Measurements from ENCODE around the gene DDIT3. TPM values are rescaled to one million over a fixed set of nuclear protein-coding genes. Genes with fewer than 3 reads are reported as not detected.

The DDIT3 gene
- total and polyA plus RNA-seq, 4 donors = 31.0 to 74.7 (median 51.4) TPM

DNA sequence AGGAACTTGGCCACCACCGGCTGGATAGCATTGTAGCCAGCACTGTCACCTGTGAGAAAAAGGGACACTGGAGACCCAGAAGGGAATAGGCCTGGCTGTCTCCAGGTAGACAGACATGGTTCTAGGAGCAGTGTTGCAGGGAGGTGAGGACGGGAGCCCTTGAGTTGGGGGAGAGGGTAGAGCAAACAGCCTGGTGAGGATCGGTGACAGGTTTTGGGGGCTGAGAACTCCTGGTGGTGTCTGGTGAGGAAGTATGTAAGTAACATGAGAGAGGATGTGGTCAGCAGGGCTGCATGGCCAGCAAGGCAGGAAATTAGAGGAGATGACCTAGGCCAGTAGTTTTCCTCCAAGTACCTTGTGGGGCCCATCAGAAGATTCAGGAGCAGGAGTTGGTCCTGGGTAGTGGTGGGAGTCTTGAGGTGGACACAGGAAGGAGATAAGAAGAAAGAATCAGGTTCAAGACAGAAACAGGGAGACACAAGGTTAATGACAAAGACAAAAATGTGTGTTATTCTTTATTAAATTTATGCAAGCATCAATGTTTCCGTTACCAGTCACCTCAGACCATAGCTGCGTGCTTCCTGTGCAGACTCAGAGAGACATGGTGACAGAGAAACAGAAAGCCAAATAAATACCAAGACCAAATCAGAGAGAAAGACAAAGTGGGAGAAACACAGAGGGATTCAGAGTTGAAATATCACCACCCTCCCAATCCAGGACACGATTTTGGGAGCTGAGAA is 40.8 kb downstream of the DDIT3 start, which contains the start of gene ARHGAP9:
ARHGAP9 (minus strand) TSS at position 491 of the 740 bp plus-strand sequence; CDS start at position 31, 460 bp downstream.
- Histone ChIP-seq H3K4me3 (no peak within 1 kb of the TSS), H3K9ac (ENCODE audit: insufficient read depth in 1 of 2, low read length in 2 of 2) (no peak within 1 kb of the TSS), H3K27ac (ENCODE audit: low read depth in 1 of 2, low read length in 1 of 2) (peak within 1 kb of the TSS in 1 of 2 donors; percentile 68), H3K36me3 (ENCODE audit: control insufficient read depth in 4 of 4, insufficient read depth in 4 of 4, low read length in 4 of 4) (no peaks in the 10 kb centered on the region), H3K27me3 (ENCODE audit: control insufficient read depth in 3 of 3, insufficient read depth in 3 of 3, low read length in 2 of 3) (peaks cover 0 to 42% (median 30%) of the 10 kb centered on the region in 3 donors), H3K9me3 (ENCODE audit: control insufficient read depth in 4 of 4, insufficient read depth in 3 of 4, low read length in 3 of 4) (no peaks in the 10 kb centered on the region), H3K4me1 (ENCODE audit: control insufficient read depth in 5 of 5, insufficient read depth in 5 of 5, low read length in 5 of 5) (peaks cover 0 to 17% (median 0%) of the 10 kb centered on the region in 5 donors)
- TF ChIP-seq CTCF (IDR thresholded peaks at IDR 0.05; ENCODE audit: control extremely low read depth, extremely low read depth) = no peak
- ATAC-seq (ENCODE audit: insufficient read depth, low FRiP score) (no peak), DNase-seq (no peak)
- 34 to 54% methylated on average over 6 of the region's 6 CpGs for WGBS, 2 donors

GRCh38 chr12:57479043-57479375 is 41.3 kb downstream of the DDIT3 start:
- Histone ChIP-seq H3K27me3 (ENCODE audit: control insufficient read depth in 3 of 3, insufficient read depth in 3 of 3, low read length in 2 of 3) (peaks cover 0 to 43% (median 36%) of the 10 kb centered on the region in 3 donors), H3K9ac (ENCODE audit: insufficient read depth in 1 of 2, low read length in 2 of 2) (no peak overlapping the region), H3K4me1 (ENCODE audit: control insufficient read depth in 5 of 5, insufficient read depth in 5 of 5, low read length in 5 of 5) (peaks cover 0 to 17% (median 0%) of the 10 kb centered on the region in 5 donors), H3K9me3 (ENCODE audit: control insufficient read depth in 4 of 4, insufficient read depth in 3 of 4, low read length in 3 of 4) (no peaks in the 10 kb centered on the region), H3K4me3 (no peak overlapping the region), H3K27ac (ENCODE audit: low read depth in 1 of 2, low read length in 1 of 2) (peak overlapping the region in 1 of 2 donors; percentile 68), H3K36me3 (ENCODE audit: control insufficient read depth in 4 of 4, insufficient read depth in 4 of 4, low read length in 4 of 4) (no peaks in the 10 kb centered on the region)
- 75 to 87% methylated on average over 10 of the region's 10 CpGs for WGBS, 2 donors
- no peak for ATAC-seq (ENCODE audit: insufficient read depth, low FRiP score)
- TF ChIP-seq CTCF (IDR thresholded peaks at IDR 0.05; ENCODE audit: control extremely low read depth, extremely low read depth) = no peak
- no peak for DNase-seq

DNA sequence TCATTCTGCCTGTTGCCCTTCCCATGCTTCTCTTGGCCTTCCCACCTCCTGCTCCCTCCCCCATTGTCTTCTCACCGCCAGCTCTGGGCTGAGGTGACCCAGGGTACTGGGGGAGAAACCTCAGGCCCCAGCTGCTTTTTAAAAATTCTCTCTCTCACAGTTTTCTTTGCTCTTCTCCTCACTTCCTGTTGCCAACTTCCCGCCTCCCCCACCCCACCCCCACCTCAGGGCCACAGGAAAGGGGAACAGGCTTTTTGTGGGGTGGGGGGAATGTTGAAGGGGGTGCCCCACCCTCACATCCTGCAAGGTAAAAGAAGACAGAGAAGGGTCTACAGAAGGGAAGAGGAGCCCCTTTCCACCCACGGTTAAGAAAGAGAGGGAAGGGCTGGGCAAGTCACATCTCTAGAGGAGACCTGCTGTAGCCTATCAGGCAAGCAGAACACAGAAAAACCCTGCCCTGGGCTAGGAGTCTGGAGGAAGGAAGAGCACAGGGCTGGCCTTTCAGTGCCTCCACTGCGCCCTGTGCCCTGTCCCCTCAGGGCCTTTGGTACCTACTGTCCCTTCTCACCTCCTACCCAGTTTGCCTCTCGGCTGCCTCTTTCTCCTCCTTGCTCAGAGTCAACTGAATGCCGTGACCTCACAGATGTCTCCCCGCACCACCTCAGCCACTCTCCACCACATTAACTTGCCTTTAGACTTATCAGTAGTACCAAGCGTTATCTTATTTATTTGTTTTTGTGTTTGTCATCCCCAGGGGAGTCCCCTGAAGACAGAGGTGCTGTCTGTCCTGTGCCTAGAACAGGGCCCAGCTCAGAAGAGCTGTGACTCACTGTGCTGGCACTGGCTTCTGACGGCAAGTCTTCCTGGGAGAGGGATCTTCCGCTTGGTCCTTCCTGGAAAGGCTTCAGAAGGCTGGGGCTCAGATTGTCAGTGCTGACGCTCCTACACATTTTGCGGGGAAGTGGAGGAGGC is 42.3 kb downstream of the DDIT3 start:
- no peak overlapping the region for H3K9ac ChIP-seq (ENCODE audit: insufficient read depth in 1 of 2, low read length in 2 of 2)
- ATAC-seq (ENCODE audit: insufficient read depth, low FRiP score) (no peak), DNase-seq (no peak)
- H3K9me3 ChIP-seq (ENCODE audit: control insufficient read depth in 4 of 4, insufficient read depth in 3 of 4, low read length in 3 of 4) = no peaks in the 10 kb centered on the region
- H3K27me3 ChIP-seq (ENCODE audit: control insufficient read depth in 3 of 3, insufficient read depth in 3 of 3, low read length in 2 of 3) = peaks cover 0 to 50% (median 43%) of the 10 kb centered on the region in 3 donors
- peak overlapping the region in 1 of 2 donors; percentile 78 for H3K27ac ChIP-seq (ENCODE audit: low read depth in 1 of 2, low read length in 1 of 2)
- H3K36me3 ChIP-seq (ENCODE audit: control insufficient read depth in 4 of 4, insufficient read depth in 4 of 4, low read length in 4 of 4) = no peaks in the 10 kb centered on the region
- peaks cover 0 to 17% (median 0%) of the 10 kb centered on the region in 5 donors for H3K4me1 ChIP-seq (ENCODE audit: control insufficient read depth in 5 of 5, insufficient read depth in 5 of 5, low read length in 5 of 5)
- TF ChIP-seq CTCF (IDR thresholded peaks at IDR 0.05; ENCODE audit: control extremely low read depth, extremely low read depth) = no peak
- H3K4me3 ChIP-seq = peak overlapping the region; percentile 23
- WGBS, 2 donors = 32 to 56% methylated on average over 12 of the region's 12 CpGs

All from lung (tissue), 12 donors.